H1 (cell line): Measurements from ENCODE around the gene MAS1L. TPM values are rescaled to one million over a fixed set of nuclear protein-coding genes. Genes with fewer than 3 reads are reported as not detected.

Experiments
- MAFK ChIP-seq: IDR thresholded peaks from 2 replicates; pipeline ENCODE4 v1.6.1; 2012; ENCODE audit warnings: low read depth, mild to moderate bottlenecking, improper control_type of control experiment, low read length
- YY1 ChIP-seq: IDR thresholded peaks from 2 replicates; pipeline ENCODE4 v1.6.1; 2011; ENCODE audit warnings: low read depth, mild to moderate bottlenecking, low read length
- polyA plus RNA-seq, 7 experiments: library from polyadenylated mRNA; depleted of rRNA in 3 of 7; stranded (reverse) in 5 of 7; unstranded in 2 of 7; fragments of >200 nt in 5 of 7; fragments of 200-250 nt in 2 of 7; gene quantifications; 1 replicate in 5 of 7; 2 replicates in 1 of 7; 4 replicates in 1 of 7; pipeline versions ENCODE4 v1.2.1 to v1.2.3, GENCODE V29; 2011 to 2013; ENCODE audit warnings: missing spikeins in 2 of 7, mixed read lengths in 2 of 7
- total RNA-seq: library from RNA; stranded (reverse); fragmentation: NEBNext Ultra II Directional; extraction: Animal tissue kit (Norgen Biotek cat#: 25700); gene quantifications from 2 replicates; pipeline ENCODE4 v1.2.1, GENCODE V29; 2021

Gene MAS1L
- total and polyA plus RNA-seq, 2 of the 8 experiments (the other 6 are each of a cell fraction or from before 2014, with no cell fraction given), result not detected

- no peak for TF ChIP-seq YY1
- TF ChIP-seq MAFK, result no peak
Measured at GRCh38 chr6:29520232-29520631, 32.5 kb upstream of the MAS1L start (continued).
